SU-DHL-6 (cell line): Measurements from ENCODE around the gene CNPPD1.

Experiments used
- EZH2phosphoT487 ChIP-seq: fragments of 200-600 bp; sonication (generic), shearing (Covaris generic); conservative IDR thresholded peaks from 2 replicates; pipeline ENCODE4 v1.6.1; 2018; ENCODE audit warnings: mild to moderate bottlenecking, antibody characterized with exemption, low read length, moderate library complexity, mixed read lengths
- TF ChIP-seq, protein P1 (sequence below): fragments of 200-600 bp; sonication (generic); IDR thresholded peaks from one replicate; pipeline ENCODE4 v1.5.1; 2017; ENCODE audit warnings: antibody characterized with exemption, mild to moderate bottlenecking, low read length, moderate library complexity; ENCODE audit not compliant: insufficient read depth, poor library complexity, severe bottlenecking

DNA sequence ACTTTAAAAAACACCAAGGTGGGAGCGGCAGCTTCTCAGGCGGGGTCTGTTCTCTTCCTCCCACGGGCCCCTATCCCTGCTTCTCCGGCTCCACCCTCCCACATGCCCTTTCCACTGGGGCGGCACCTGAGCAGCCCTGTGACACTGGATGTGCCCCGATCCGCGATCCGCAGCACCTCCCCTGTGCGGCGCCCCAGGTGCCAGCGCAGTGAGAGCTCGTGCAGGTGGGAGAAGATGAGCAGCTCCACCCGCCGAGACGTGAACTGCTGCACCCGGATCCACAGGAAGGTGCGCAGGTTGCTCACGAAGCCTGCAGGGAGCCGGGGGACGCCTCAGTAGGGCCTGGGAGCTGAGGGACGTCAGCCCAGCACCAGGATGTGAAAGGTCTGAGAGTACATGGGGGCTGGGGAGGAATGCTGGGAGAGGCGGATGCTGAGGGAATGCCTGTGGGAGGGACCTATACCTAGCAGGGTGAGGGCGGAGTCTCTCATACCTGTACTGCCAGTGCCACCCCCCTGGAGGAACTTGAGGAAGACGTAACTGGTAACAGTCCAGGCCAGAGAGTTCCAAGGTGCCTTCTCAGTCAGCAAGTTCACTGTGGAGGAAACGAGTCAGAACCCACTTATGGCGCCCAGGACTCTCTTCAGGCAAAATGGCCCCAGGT is 39.3 kb upstream of the CNPPD1 start:
- TF ChIP-seq, protein P1, sequence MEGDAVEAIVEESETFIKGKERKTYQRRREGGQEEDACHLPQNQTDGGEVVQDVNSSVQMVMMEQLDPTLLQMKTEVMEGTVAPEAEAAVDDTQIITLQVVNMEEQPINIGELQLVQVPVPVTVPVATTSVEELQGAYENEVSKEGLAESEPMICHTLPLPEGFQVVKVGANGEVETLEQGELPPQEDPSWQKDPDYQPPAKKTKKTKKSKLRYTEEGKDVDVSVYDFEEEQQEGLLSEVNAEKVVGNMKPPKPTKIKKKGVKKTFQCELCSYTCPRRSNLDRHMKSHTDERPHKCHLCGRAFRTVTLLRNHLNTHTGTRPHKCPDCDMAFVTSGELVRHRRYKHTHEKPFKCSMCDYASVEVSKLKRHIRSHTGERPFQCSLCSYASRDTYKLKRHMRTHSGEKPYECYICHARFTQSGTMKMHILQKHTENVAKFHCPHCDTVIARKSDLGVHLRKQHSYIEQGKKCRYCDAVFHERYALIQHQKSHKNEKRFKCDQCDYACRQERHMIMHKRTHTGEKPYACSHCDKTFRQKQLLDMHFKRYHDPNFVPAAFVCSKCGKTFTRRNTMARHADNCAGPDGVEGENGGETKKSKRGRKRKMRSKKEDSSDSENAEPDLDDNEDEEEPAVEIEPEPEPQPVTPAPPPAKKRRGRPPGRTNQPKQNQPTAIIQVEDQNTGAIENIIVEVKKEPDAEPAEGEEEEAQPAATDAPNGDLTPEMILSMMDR = no peak
- TF ChIP-seq EZH2phosphoT487 = no peak
